ENCODE results near the gene PCDH19. TPM values are rescaled to one million over a fixed set of nuclear protein-coding genes. Genes with fewer than 3 reads are reported as not detected.

The PCDH19 gene
- total RNA-seq, 2 donors from 2014 or later: 0.41 to 3.0 TPM

GRCh38 chrX:100297728-100298127 is 112.3 kb downstream of the PCDH19 start:
- no peak for TF ChIP-seq CTCF (IDR thresholded peaks at IDR 0.05)
- ATAC-seq (ENCODE audit: insufficient number of reproducible peaks, low FRiP score, low read depth) (no peak), DNase-seq (ENCODE audit: low spot score) (no peak)
- no peaks in the 10 kb centered on the region for H3K27me3 ChIP-seq (replicated peaks; ENCODE audit: insufficient read depth)
- H3K27ac ChIP-seq: no peak overlapping the region
- no peaks in the 10 kb centered on the region for H3K36me3 ChIP-seq
- no peaks in the 10 kb centered on the region for H3K9me3 ChIP-seq
- H3K4me3 ChIP-seq: no peak overlapping the region
- H3K4me1 ChIP-seq (ENCODE audit: control insufficient read depth in 1 of 2, low read depth in 2 of 2): no peaks in the 10 kb centered on the region

GRCh38 chrX:100296183-100296753 is 113.8 kb downstream of the PCDH19 start:
- no peak for ATAC-seq (ENCODE audit: insufficient number of reproducible peaks, low FRiP score, low read depth)
- no peak for DNase-seq (ENCODE audit: low spot score)

GRCh38 chrX:100294965-100295364 is 115.1 kb downstream of the PCDH19 start:
- Histone ChIP-seq H3K27me3 (replicated peaks; ENCODE audit: insufficient read depth) (no peaks in the 10 kb centered on the region), H3K36me3 (no peaks in the 10 kb centered on the region), H3K27ac (no peak overlapping the region), H3K4me1 (ENCODE audit: control insufficient read depth in 1 of 2, low read depth in 2 of 2) (no peaks in the 10 kb centered on the region), H3K4me3 (no peak overlapping the region), H3K9me3 (no peaks in the 10 kb centered on the region)
- no peak for ATAC-seq (ENCODE audit: insufficient number of reproducible peaks, low FRiP score, low read depth)
- no peak for DNase-seq (ENCODE audit: low spot score)
- no peak for TF ChIP-seq CTCF (IDR thresholded peaks at IDR 0.05)

More at GRCh38 chrX:100296183-100296753, 113.8 kb downstream of the PCDH19 start:
- no peaks in the 10 kb centered on the region for H3K27me3 ChIP-seq (replicated peaks; ENCODE audit: insufficient read depth)
- no peaks in the 10 kb centered on the region for H3K4me1 ChIP-seq (ENCODE audit: control insufficient read depth in 1 of 2, low read depth in 2 of 2)
- H3K27ac ChIP-seq: no peak overlapping the region
- H3K9me3 ChIP-seq: no peaks in the 10 kb centered on the region
- no peak overlapping the region for H3K4me3 ChIP-seq
- no peak for TF ChIP-seq CTCF (IDR thresholded peaks at IDR 0.05)
- no peaks in the 10 kb centered on the region for H3K36me3 ChIP-seq

- Histone ChIP-seq H3K4me3 (no peak overlapping the region), H3K27me3 (replicated peaks; ENCODE audit: insufficient read depth) (no peaks in the 10 kb centered on the region), H3K4me1 (ENCODE audit: control insufficient read depth in 1 of 2, low read depth in 2 of 2) (no peaks in the 10 kb centered on the region), H3K9me3 (no peaks in the 10 kb centered on the region), H3K27ac (no peak overlapping the region), H3K36me3 (no peaks in the 10 kb centered on the region)
- no peak for DNase-seq (ENCODE audit: low spot score)
- no peak for TF ChIP-seq CTCF (IDR thresholded peaks at IDR 0.05)
- ATAC-seq (ENCODE audit: insufficient number of reproducible peaks, low FRiP score, low read depth): no peak
These were observed 121.0 kb downstream of the PCDH19 start for GRCh38 chrX:100289066-100289558.

GRCh38 chrX:100277231-100277630 is 132.8 kb downstream of the PCDH19 start:
- ATAC-seq (ENCODE audit: insufficient number of reproducible peaks, low FRiP score, low read depth) (no peak), DNase-seq (ENCODE audit: low spot score) (no peak)
- H3K4me3 ChIP-seq: no peak overlapping the region
- H3K27ac ChIP-seq: no peak overlapping the region
- no peaks in the 10 kb centered on the region for H3K9me3 ChIP-seq
- no peaks in the 10 kb centered on the region for H3K36me3 ChIP-seq
- TF ChIP-seq CTCF (IDR thresholded peaks at IDR 0.05): no peak
- H3K27me3 ChIP-seq (replicated peaks; ENCODE audit: insufficient read depth): no peaks in the 10 kb centered on the region
- no peaks in the 10 kb centered on the region for H3K4me1 ChIP-seq (ENCODE audit: control insufficient read depth in 1 of 2, low read depth in 2 of 2)
